CD4-positive, alpha-beta T cell (primary cell): ENCODE measurements around the gene C16orf95. TPM values are rescaled to one million over a fixed set of nuclear protein-coding genes. Genes with fewer than 3 reads are reported as not detected.

ENCODE experiments used
- ATAC-seq: fragments of 200-7000 bp; cut with Tn5 transposase; one replicate; pipeline ENCODE4 v1.10.0; 2022; ENCODE audit warnings: mild to moderate bottlenecking; ENCODE audit not compliant: poor library complexity
- CTCF ChIA-PET: fragments of 350-600 bp; sonication (Branson Sonifier 250); formaldehyde crosslinking; loops from one replicate; lab custom pipeline; 2021; ENCODE audit warnings: antibody characterized with exemption, inconsistent platforms; lab: Charles Lee
- POLR2A ChIA-PET: fragments of 350-600 bp; sonication (Branson Sonifier 250); formaldehyde crosslinking; loops from one replicate; lab custom pipeline; 2021; ENCODE audit warnings: antibody characterized with exemption, inconsistent platforms; lab: Charles Lee
- DNase-seq, 14 experiments: peaks; one replicate each; pipeline ENCODE4 v3.0.0-alpha.2; 2013 to 2020; ENCODE audit warnings: mixed read lengths in 2 of 14
- H3K27ac ChIP-seq, 2 donors: one replicate each; pipeline versions ENCODE4 v1.5.1 to v1.7.0; 2013; ENCODE audit warnings: low read length in 2 of 2, low read depth in 1 of 2, mild to moderate bottlenecking in 1 of 2
- H3K27me3 ChIP-seq, 2 experiments: 1 replicate in 1 of 2; 2 replicates in 1 of 2; pipeline versions ENCODE4 v1.6.1 to v1.7.0; 2013; ENCODE audit warnings: low read length in 2 of 2, control low read depth in 1 of 2, mild to moderate bottlenecking in 1 of 2, moderate library complexity in 1 of 2; ENCODE audit not compliant: insufficient read depth in 2 of 2, control insufficient read depth in 1 of 2
- H3K36me3 ChIP-seq: one replicate; pipeline ENCODE4 v1.6.1; 2013; ENCODE audit warnings: low read length, control low read depth; ENCODE audit not compliant: insufficient read depth
- H3K4me1 ChIP-seq: one replicate; pipeline ENCODE4 v1.6.1; 2013; ENCODE audit warnings: low read length, control low read depth; ENCODE audit not compliant: insufficient read depth
- H3K4me3 ChIP-seq: one replicate; pipeline ENCODE4 v1.5.1; 2013; ENCODE audit warnings: mild to moderate bottlenecking, low read length, moderate library complexity
- H3K9me3 ChIP-seq, 2 experiments: 1 replicate in 1 of 2; 2 replicates in 1 of 2; pipeline versions ENCODE4 v1.6.1 to v1.7.0; 2013; ENCODE audit warnings: low read length in 2 of 2, mild to moderate bottlenecking in 2 of 2, control low read depth in 1 of 2, moderate library complexity in 1 of 2; ENCODE audit not compliant: control insufficient read depth in 1 of 2, insufficient read depth in 1 of 2
- H3K27ac Mint-ChIP-seq: one replicate; pipeline ENCODE4 v1.8.0; 2020; ENCODE audit warnings: mixed read lengths
- H3K27me3 Mint-ChIP-seq: one replicate; pipeline ENCODE4 v1.8.0; 2021; ENCODE audit warnings: mixed read lengths
- H3K36me3 Mint-ChIP-seq: one replicate; pipeline ENCODE4 v1.8.0; 2021; ENCODE audit warnings: low read depth, mixed read lengths
- H3K4me1 Mint-ChIP-seq: one replicate; pipeline ENCODE4 v1.8.0; 2021; ENCODE audit warnings: low read depth, mixed read lengths
- H3K4me3 Mint-ChIP-seq: one replicate; pipeline ENCODE4 v1.8.0; 2020; ENCODE audit warnings: mild to moderate bottlenecking, mixed read lengths
- H3K9me3 Mint-ChIP-seq: one replicate; pipeline ENCODE4 v1.8.0; 2020; ENCODE audit warnings: mixed read lengths
- CTCF ChIP-seq: fragments of 200-600 bp; IDR thresholded peaks from one replicate; pipeline ENCODE4 v1.8.0; 2022; ENCODE audit warnings: antibody characterized with exemption, mild to moderate bottlenecking
- intact Hi-C, 2 experiments: fragments of 100-400 bp; cut with DNase I in 1 of 2; cut with micrococcal nuclease in 1 of 2; formaldehyde crosslinking; loops; one replicate each; pipeline versions ENCODE4 v1.15.1 to v1.9.0; 2023 to 2025; cut with DNase I, micrococcal nuclease
- total RNA-seq, 174 experiments: library from RNA in 2 of 174; stranded (reverse) in 2 of 174; gene quantifications; one replicate each; pipeline ENCODE4 v1.2.3 and lab custom pipeline; 2021 to 2026

C16orf95 gene
- total RNA-seq, 2 experiments from 2014 or later = 0.74 to 1.2 TPM

- intact Hi-C loops = loop anchor here in 1 of 2 experiments (10.0 kb wide), 2 partner anchors 439 to 629 kb away; partner anchors contain the start of genes BANP and KLHDC4
- ChIA-PET POLR2A (no interaction called here), CTCF (no interaction called here)
- no peaks in the 10 kb centered on the region for H3K27me3 ChIP-seq
- no peak for DNase-seq
- Mint-ChIP-seq H3K4me3 (no peak overlapping the region), H3K36me3 (peaks cover 23% of the 10 kb centered on the region), H3K9me3 (no peaks in the 10 kb centered on the region), H3K27me3 (no peaks in the 10 kb centered on the region), H3K27ac (peak overlapping the region; percentile 17), H3K4me1 (no peaks in the 10 kb centered on the region)
- H3K27ac ChIP-seq = no peak overlapping the region
- H3K4me1 ChIP-seq = peaks cover 6% of the 10 kb centered on the region
- no peak for ATAC-seq
- peaks cover 22% of the 10 kb centered on the region for H3K36me3 ChIP-seq
- H3K4me3 ChIP-seq = no peak overlapping the region
- no peaks in the 10 kb centered on the region for H3K9me3 ChIP-seq
- no peak for TF ChIP-seq CTCF
These were observed 9.0 kb upstream of the C16orf95 start for GRCh38 chr16:87326151-87326571.

DNA sequence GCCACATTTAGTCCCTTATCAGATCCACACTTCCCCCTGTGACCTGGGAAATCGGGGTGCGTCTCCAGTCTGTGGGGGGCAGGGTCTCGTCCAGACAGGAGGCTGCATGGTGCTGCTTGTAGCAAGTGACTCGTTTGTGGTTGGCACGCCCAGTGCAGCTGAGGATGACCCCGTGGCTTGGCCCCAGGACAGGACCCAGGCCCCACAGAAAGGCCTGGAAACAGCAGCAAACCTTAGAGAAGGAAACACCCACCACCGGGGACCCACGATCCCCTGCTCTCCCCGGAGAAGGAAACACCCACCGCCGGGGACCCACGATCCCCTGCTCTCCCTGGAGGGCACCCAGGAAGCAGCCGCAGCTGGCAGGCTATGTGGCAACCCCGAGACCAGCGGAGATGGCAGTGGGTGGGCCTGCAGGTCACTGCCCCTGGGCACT lies 8.2 kb upstream of the C16orf95 start:
- Mint-ChIP-seq H3K4me3 (no peak overlapping the region), H3K36me3 (peaks cover 16% of the 10 kb centered on the region), H3K9me3 (no peaks in the 10 kb centered on the region), H3K27me3 (no peaks in the 10 kb centered on the region), H3K27ac (no peak overlapping the region), H3K4me1 (no peaks in the 10 kb centered on the region)
- no peak overlapping the region for H3K4me3 ChIP-seq
- intact Hi-C loops = loop anchor here (2.0 to 10.0 kb wide), 4 partner anchors 69 to 629 kb away; partner anchors contain the start of genes BANP (in 1 of the 2) and KLHDC4 (in 1 of the 2)
- TF ChIP-seq CTCF = no peak
- no peak overlapping the region for H3K27ac ChIP-seq
- DNase-seq = no peak
- H3K4me1 ChIP-seq = peaks cover 6% of the 10 kb centered on the region
- POLR2A ChIA-PET = no interaction called here
- no peaks in the 10 kb centered on the region for H3K9me3 ChIP-seq
- H3K36me3 ChIP-seq = peaks cover 15% of the 10 kb centered on the region
- H3K27me3 ChIP-seq = no peaks in the 10 kb centered on the region
- ATAC-seq = no peak
- CTCF ChIA-PET = interaction anchor here (0.8 to 1.4 kb wide), 2 partner anchors 10 to 69 kb away, joined by 3 to 4 read pairs; no protein-coding TSS in a partner anchor

DNA sequence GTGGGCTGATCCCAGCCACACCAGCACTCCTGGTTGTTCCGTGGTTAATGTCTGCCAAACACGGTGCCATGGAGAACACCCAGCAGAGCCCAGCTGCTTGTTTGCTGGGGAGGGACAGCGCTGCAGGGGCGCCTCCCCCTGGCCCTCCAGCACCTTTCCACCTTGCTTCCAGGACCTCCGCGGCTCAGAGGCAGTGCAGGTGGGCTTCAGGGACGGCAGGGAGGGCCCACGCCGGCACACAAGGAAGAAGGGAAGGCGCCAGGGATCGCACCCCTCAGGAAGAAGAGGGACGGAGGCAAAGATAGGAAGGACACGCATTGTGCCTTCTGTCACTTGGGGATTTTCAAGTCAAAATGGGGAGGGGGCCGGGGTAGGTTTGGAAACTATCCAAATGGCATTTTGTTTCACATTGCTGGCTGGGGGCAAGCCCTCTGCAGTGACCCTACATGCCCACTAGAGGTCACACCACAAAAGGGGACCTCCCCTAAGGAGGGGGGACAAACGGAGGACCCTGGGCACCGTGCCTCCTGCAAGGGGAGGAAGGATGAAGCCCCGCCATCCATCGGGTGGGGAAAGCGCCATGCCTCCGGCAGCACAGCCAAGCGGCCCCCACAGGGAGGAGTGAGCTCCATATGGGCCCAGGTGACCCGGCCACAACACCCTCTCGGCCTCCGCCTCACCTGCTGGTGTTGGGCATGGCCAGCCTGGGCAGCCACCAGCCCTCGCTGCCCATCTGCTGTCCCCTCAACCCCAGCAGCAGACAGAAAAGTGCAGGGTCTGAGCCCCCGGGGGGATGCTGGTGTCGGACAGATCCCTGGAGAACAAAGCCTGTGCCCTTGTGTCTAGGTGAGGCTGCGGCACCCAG lies 7.5 kb upstream of the C16orf95 start:
- no peak overlapping the region for H3K27ac ChIP-seq
- intact Hi-C loops = loop anchor here (1.0 to 10.0 kb wide), 6 partner anchors 69 to 630 kb away; partner anchors contain the start of genes BANP (in 1 of the 2) and KLHDC4 (in 1 of the 2)
- Mint-ChIP-seq H3K4me1 (no peaks in the 10 kb centered on the region), H3K4me3 (no peak overlapping the region), H3K9me3 (no peaks in the 10 kb centered on the region), H3K27ac (no peak overlapping the region), H3K36me3 (peaks cover 10% of the 10 kb centered on the region), H3K27me3 (no peaks in the 10 kb centered on the region)
- ATAC-seq (peak; percentile 96), DNase-seq (peak; percentile 20 to 73 (median 39))
- peak; percentile 87 for TF ChIP-seq CTCF
- no peaks in the 10 kb centered on the region for H3K9me3 ChIP-seq
- no peak overlapping the region for H3K4me3 ChIP-seq
- ChIA-PET CTCF (interaction anchor here (0.8 to 1.4 kb wide), 3 partner anchors 9 to 311 kb away, joined by 3 to 4 read pairs (median 3); no protein-coding TSS in a partner anchor), POLR2A (interaction anchor here (1.4 kb wide), 1 partner anchor 59 kb away, joined by 5 read pairs; the partner anchor contains the start of gene FBXO31)
- H3K36me3 ChIP-seq = peaks cover 7% of the 10 kb centered on the region
- H3K27me3 ChIP-seq = no peaks in the 10 kb centered on the region
- H3K4me1 ChIP-seq = peaks cover 6% of the 10 kb centered on the region
